Keratinocyte (primary cell): ENCODE measurements around the gene PCGF2. TPM values are rescaled to one million over a fixed set of nuclear protein-coding genes. Genes with fewer than 3 reads are reported as not detected.

Source experiments
- DNase-seq: peaks from one replicate; pipeline ENCODE4 v3.0.0-alpha.2; 2011; ENCODE audit warnings: low read depth, missing footprints, low spot score
- FAIRE-seq: peaks from 2 replicates; lab custom pipeline; 2011; peaks lifted over from hg19 to GRCh38; lab: Jason Lieb, UNC
- H2AFZ ChIP-seq: 2 replicates; pipeline ENCODE4 v1.6.0; 2012; ENCODE audit warnings: low read length, control low read depth, inconsistent platforms; ENCODE audit not compliant: control insufficient read depth
- H3K27ac ChIP-seq: 2 replicates; pipeline ENCODE4 v1.5.1; 2011; ENCODE audit warnings: low read length; ENCODE audit not compliant: control insufficient read depth, insufficient read depth
- H3K27me3 ChIP-seq: 3 replicates; pipeline ENCODE4 v1.6.0; 2011; ENCODE audit warnings: low read length; ENCODE audit not compliant: control insufficient read depth, insufficient read depth; ENCODE audit errors: extremely low read depth
- H3K36me3 ChIP-seq, 2 experiments: 2 replicates in 1 of 2; 3 replicates in 1 of 2; pipeline ENCODE4 v1.5.1; 2011; ENCODE audit warnings: low read length in 2 of 2, mild to moderate bottlenecking in 1 of 2; ENCODE audit not compliant: control insufficient read depth in 2 of 2, insufficient read depth in 2 of 2; ENCODE audit errors: extremely low read depth in 1 of 2
- H3K4me1 ChIP-seq: 3 replicates; pipeline ENCODE4 v1.5.1; 2011; ENCODE audit warnings: low read length; ENCODE audit not compliant: control insufficient read depth, insufficient read depth; ENCODE audit errors: extremely low read depth
- H3K4me2 ChIP-seq: 3 replicates; pipeline ENCODE4 v1.6.0; 2011; ENCODE audit warnings: low read depth, low read length; ENCODE audit not compliant: control insufficient read depth, insufficient read depth; ENCODE audit errors: extremely low read depth
- H3K4me3 ChIP-seq, 3 experiments: fragments of 200-600 bp in 1 of 3; sonication (generic) in 1 of 3; 2 replicates in 2 of 3; 3 replicates in 1 of 3; pipeline ENCODE4 v1.5.1; 2011 to 2016; ENCODE audit warnings: low read length in 3 of 3, mild to moderate bottlenecking in 3 of 3, control low read depth in 2 of 3, inconsistent platforms in 1 of 3, low read depth in 1 of 3, mixed read lengths in 1 of 3, mixed run types in 1 of 3, moderate library complexity in 1 of 3; ENCODE audit not compliant: control insufficient read depth in 2 of 3, insufficient read depth in 2 of 3; ENCODE audit errors: extremely low read depth in 1 of 3
- H3K79me2 ChIP-seq: 2 replicates; pipeline ENCODE4 v1.6.0; 2012; ENCODE audit warnings: low read length; ENCODE audit not compliant: control insufficient read depth, insufficient read depth
- H3K9ac ChIP-seq: 3 replicates; pipeline ENCODE4 v1.6.0; 2011; ENCODE audit warnings: low read length; ENCODE audit not compliant: control insufficient read depth, insufficient read depth; ENCODE audit errors: extremely low read depth
- H3K9me1 ChIP-seq: 3 replicates; pipeline ENCODE4 v1.6.0; 2011; ENCODE audit warnings: low read length; ENCODE audit not compliant: control insufficient read depth, insufficient read depth; ENCODE audit errors: extremely low read depth
- H3K9me3 ChIP-seq: 2 replicates; pipeline ENCODE4 v1.5.1; 2012; ENCODE audit warnings: low read depth, low read length; ENCODE audit not compliant: control insufficient read depth
- H4K20me1 ChIP-seq: 3 replicates; pipeline ENCODE4 v1.6.0; 2011; ENCODE audit warnings: low read length; ENCODE audit not compliant: control insufficient read depth, insufficient read depth; ENCODE audit errors: extremely low read depth
- CTCF ChIP-seq, 3 experiments: IDR thresholded peaks in 1 of 3; conservative IDR thresholded peaks in 1 of 3; optimal IDR thresholded peaks in 1 of 3; 2 replicates in 2 of 3; 3 replicates in 1 of 3; pipeline versions ENCODE3 to v1.5.1; 2011; ENCODE audit warnings: low read length in 3 of 3, mild to moderate bottlenecking in 3 of 3, moderate library complexity in 2 of 3, control low read depth in 1 of 3, inconsistent platforms in 1 of 3; ENCODE audit not compliant: insufficient read depth in 2 of 3; ENCODE audit errors: extremely low read depth in 1 of 3
- EZH2 ChIP-seq: IDR thresholded peaks from one replicate; pipeline ENCODE4 v1.6.1; 2012; ENCODE audit warnings: inconsistent platforms, mild to moderate bottlenecking, low read length, moderate library complexity
- dilution Hi-C: fragments of 300-500 bp; cut with MboI; formaldehyde crosslinking; loops from one replicate; pipeline ENCODE4 v1.7.0; 2020; ENCODE audit warnings: low sequenced_read_pairs; ENCODE audit not compliant: extremely low pct_ligation_motif_present
- polyA plus RNA-seq, 5 experiments: library from polyadenylated mRNA; depleted of rRNA in 3 of 5; stranded (reverse) in 3 of 5; stranded (forward) in 1 of 5; unstranded in 1 of 5; fragments of >200 nt; gene quantifications; 1 replicate in 1 of 5; 2 replicates in 3 of 5; 3 replicates in 1 of 5; pipeline versions ENCODE4 v1.2.1 to v1.2.3, GENCODE V29; 2011 to 2012; ENCODE audit warnings: missing spikeins in 2 of 5, low read depth in 1 of 5, low replicate concordance in 1 of 5

Gene PCGF2
- polyA plus RNA-seq, 1 donor (not counting 4 experiments of a cell fraction or from before 2014, with no cell fraction given): 4.1 TPM

GRCh38 chr17:38753071-38753506, 5.0 kb upstream of the PCGF2 start:
- peaks cover 29% of the 10 kb centered on the region for H3K79me2 ChIP-seq
- FAIRE-seq (no peak), DNase-seq (no peak)
- H3K4me2 ChIP-seq: peak overlapping the region; percentile 94
- peak overlapping the region; percentile 94 for H3K9ac ChIP-seq
- TF ChIP-seq CTCF (optimal IDR thresholded peaks at IDR 0.05 in 1 of 3, IDR thresholded peaks at IDR 0.05 in 1 of 3, conservative IDR thresholded peaks at IDR 0.05 in 1 of 3; ENCODE audit: extremely low read depth in 1 of 3, insufficient read depth in 2 of 3, low read length in 3 of 3): no peak
- TF ChIP-seq EZH2: no peak
- H3K9me3 ChIP-seq: no peaks in the 10 kb centered on the region
- H3K36me3 ChIP-seq: peaks cover 2 to 20% of the 10 kb centered on the region in 2 experiments
- peak overlapping the region; percentile 96 for H2AFZ ChIP-seq
- no peaks in the 10 kb centered on the region for H4K20me1 ChIP-seq
- no peaks in the 10 kb centered on the region for H3K27me3 ChIP-seq
- dilution Hi-C loops: no loop called here
- peaks cover 19% of the 10 kb centered on the region for H3K4me1 ChIP-seq
- H3K27ac ChIP-seq: peak overlapping the region; percentile 84
- peak overlapping the region; percentile 78 to 100 (median 97) for H3K4me3 ChIP-seq
- no peaks in the 10 kb centered on the region for H3K9me1 ChIP-seq

GRCh38 chr17:38752308-38753070, 4.4 kb upstream of the PCGF2 start, which contains the start of gene PSMB3:
PSMB3 (plus strand) TSS chr17:38752741; CDS start chr17:38752827, 86 bp downstream.
- no peaks in the 10 kb centered on the region for H3K9me3 ChIP-seq
- TF ChIP-seq EZH2: no peak
- TF ChIP-seq CTCF (optimal IDR thresholded peaks at IDR 0.05 in 1 of 3, IDR thresholded peaks at IDR 0.05 in 1 of 3, conservative IDR thresholded peaks at IDR 0.05 in 1 of 3; ENCODE audit: extremely low read depth in 1 of 3, insufficient read depth in 2 of 3, low read length in 3 of 3): no peak
- H3K9ac ChIP-seq: peak within 1 kb of the TSS; percentile 94
- H3K27me3 ChIP-seq: no peaks in the 10 kb centered on the region
- H3K9me1 ChIP-seq: no peaks in the 10 kb centered on the region
- peaks cover 2 to 20% of the 10 kb centered on the region in 2 experiments for H3K36me3 ChIP-seq
- peak within 1 kb of the TSS; percentile 94 for H3K4me2 ChIP-seq
- no peaks in the 10 kb centered on the region for H4K20me1 ChIP-seq
- H3K4me3 ChIP-seq: peak within 1 kb of the TSS; percentile 78 to 100 (median 97)
- H3K79me2 ChIP-seq: peaks cover 34% of the 10 kb centered on the region
- dilution Hi-C loops: no loop called here
- H3K4me1 ChIP-seq: peaks cover 19% of the 10 kb centered on the region
- H2AFZ ChIP-seq: peak within 1 kb of the TSS; percentile 96
- FAIRE-seq: no peak
- peak within 1 kb of the TSS; percentile 92 for H3K27ac ChIP-seq
- DNase-seq: peak; percentile 99
